EH (cell line): ENCODE results near the gene MAML1.
"Not testable (repeated sequence)": the region's sequence is repeated elsewhere in the genome, so short reads cannot be mapped to it uniquely, and the experiment has no call there.

ENCODE experiments used
- DNase-seq: peaks from one replicate; pipeline ENCODE4 v3.0.0-alpha.2; 2015; ENCODE audit warnings: low read depth

MAML1 gene

GRCh38 chr5:179732412-179732917, at the start of gene MAML1:
TSS of gene MAML1 (plus strand) at chr5:179732822. CDS start at chr5:179733113, 291 bp downstream.
- DNase-seq = peak; percentile 100

DNA sequence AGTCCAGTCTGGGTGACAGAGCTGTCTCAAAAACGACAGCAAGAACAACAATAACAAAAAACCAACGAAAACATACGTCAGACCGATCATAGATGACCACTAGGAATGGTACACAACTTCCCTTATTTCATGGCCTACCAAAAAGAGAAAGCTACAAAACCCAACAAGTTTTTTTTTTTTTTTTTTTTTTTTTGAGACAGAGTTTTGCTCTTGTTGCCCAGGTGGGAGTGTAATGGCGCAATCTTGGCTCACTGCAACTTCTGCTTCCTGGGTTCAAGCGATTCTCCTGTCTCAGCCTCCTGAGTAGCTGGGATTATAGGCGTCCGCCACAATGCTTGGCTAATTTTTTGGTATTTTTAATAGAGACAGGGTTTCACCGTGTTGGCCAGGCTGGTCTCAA, 43.4 kb upstream of the MAML1 start:
- DNase-seq = not testable (repeated sequence)

DNA sequence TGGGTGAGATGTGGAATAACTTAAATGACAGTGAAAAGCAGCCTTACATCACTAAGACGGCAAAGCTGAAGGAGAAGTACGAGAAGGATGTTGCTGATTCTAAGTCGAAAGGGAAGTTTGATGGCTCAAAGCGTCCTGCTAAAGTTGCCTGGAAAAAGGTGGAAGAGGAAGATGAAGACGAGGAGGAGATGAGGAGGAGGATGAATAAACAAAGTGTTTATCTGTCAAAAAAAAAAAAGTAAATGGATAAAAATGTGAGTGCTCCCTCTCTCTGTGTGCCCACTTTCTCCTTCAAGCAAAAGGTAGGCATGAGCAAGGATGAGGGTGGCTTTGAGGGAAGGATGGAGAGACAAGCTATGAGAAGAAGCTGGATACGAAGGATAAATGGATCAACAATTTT, 38.1 kb upstream of the MAML1 start:
- no peak for DNase-seq

GRCh38 chr5:179696603-179697002, 36.0 kb upstream of the MAML1 start:
- no peak for DNase-seq

DNA sequence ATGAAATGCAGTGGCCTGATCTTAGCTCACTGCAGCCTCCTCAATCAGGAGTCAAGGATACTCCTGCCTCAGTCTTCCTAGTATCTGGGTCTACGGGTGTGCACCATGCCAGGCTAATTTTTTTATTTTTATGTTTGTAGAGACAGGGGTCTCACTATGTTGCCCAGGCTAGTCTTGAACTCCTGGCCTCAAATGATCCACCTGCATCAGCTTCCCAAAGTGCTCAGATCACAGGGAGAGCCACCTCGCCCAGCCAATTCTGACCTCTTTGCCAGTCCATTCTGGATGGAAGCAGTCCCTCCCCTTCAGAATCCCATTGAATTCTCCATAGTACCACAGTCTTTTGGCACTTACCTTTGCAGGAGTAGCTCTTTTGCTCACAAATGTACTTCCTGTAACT, 35.5 kb upstream of the MAML1 start:
- no peak for DNase-seq

DNA sequence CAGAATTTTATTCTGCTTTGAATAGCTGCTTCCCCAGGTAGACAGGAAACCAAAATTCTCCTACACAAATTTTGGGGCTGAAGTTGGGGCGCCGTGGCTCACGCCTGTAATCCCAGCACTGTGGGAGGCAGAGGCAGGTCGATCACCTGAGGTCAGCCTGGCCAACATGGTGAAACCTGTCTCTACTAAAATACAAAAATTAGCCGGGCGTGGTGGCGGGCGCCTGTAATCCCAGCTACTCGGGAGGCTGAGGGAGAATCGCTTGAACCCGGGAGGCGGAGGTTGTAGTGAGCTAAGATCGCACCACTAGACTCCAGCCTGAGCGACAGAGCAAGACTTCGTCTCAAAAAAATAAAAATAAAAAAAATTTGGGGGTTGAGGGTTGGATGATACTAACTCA, 35.1 kb upstream of the MAML1 start:
- not testable (repeated sequence) for DNase-seq

- DNase-seq = peak; percentile 100
Measured at GRCh38 chr5:179697993-179698934, 34.4 kb upstream of the MAML1 start.

GRCh38 chr5:179698935-179699615, 33.5 kb upstream of the MAML1 start, which contains the start of gene CANX:
TSS of gene CANX (plus strand) at chr5:179698967. CDS start at chr5:179705682, 6,715 bp downstream.
- no peak for DNase-seq

GRCh38 chr5:179699616-179700237, 32.9 kb upstream of the MAML1 start:
- DNase-seq = peak; percentile 39

GRCh38 chr5:179700401-179700918, 32.2 kb upstream of the MAML1 start:
- DNase-seq = peak; percentile 6

- DNase-seq = peak; percentile 16
Measured at GRCh38 chr5:179716286-179716685, 16.3 kb upstream of the MAML1 start.

DNA sequence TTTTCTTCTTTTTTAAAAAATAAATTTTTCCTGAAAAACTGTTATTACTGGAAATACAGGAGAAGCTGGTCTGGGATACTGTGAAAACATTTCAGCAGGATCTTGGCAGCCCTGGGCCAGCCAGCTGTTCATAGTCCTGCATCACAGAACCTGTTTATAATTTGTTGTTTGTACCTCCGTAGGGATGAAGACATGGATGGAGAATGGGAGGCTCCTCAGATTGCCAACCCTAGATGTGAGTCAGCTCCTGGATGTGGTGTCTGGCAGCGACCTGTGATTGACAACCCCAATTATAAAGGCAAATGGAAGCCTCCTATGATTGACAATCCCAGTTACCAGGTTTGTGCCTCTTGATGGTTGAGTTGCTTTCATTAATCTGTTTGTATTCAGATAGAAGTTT, 12.4 kb upstream of the MAML1 start:
- no peak for DNase-seq

DNA sequence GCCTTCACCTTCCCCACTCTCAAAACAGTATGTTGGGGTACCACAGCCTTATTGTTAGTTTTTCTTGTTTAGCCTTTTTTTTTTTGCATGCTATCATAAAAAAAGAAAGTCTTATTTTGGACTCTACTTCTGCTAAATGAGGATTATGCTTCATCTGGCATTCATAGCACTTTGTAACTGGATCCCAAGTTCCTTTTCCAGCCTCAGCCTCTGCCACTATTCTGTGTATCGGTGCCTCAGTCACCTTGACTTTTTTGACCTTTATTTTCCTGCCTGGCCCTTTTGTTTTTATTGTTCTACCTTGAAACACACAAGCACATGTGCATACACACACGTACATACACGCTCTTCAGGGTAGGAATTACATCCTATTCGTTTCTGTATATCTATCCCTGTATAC, 8.5 kb upstream of the MAML1 start:
- no peak for DNase-seq

GRCh38 chr5:179727106-179727505, 5.5 kb upstream of the MAML1 start:
- DNase-seq = no peak

DNA sequence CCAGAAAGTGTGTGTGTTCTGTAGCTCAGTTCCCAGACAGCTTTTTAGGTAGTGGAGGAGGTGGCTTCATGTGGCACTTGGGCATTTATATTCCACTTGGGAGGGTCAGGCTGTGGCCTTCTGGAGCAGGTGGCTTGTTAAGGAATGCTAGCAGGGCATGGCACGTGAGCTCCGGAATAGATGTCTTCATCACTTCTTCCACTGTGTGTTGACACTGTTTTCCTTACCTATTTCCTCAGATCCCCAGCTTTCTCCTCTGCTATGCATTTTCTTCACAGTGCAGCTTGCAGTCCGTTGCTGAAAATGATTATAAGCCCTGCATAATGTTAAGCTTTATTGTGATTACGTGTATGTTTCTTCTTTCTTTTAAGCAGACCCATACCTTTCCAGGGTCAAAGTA, 3.3 kb upstream of the MAML1 start:
- DNase-seq = no peak

DNA sequence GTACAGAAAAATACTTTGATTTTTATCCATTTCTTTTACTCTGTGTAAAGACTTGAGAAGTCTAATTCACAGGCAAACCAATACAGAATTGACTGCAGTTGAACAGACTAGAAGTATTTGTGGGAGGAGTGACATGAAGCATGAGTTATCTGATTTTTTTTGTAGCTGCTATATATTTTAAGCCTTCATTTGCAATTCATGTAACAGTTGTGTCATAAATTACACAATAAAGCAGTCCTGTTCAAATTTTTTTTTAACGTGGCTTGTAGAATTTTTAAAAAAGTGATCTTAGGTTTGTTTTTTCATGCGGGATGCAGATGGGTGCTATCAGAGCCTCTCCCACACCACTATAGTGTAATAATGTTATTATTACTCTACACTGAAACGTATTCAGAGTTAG, 2.9 kb upstream of the MAML1 start:
- no peak for DNase-seq

DNA sequence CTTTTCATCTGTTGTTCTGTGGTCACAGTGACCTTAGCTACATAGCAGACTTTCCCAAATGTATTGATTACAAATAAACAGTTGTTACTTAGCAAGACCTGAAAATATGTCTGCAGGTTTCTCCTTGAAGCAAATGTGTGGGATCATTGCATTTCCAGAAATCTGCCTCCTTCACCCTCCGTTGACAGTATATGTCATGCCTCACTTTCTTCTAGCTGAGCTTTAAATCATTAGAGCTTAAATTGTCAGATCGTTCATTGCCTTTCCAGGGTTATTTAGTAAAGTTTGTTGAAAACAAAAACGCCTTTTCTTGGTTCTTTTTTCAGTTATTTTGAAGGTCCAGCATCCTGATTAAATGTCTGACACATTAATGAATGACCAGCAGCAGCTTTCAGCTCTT, 2.3 kb upstream of the MAML1 start:
- no peak for DNase-seq

- DNase-seq = peak; percentile 9
Measured at GRCh38 chr5:179730852-179731251, 1.8 kb upstream of the MAML1 start.

GRCh38 chr5:179731791-179732411, 721 bp upstream of the MAML1 start:
- DNase-seq = peak; percentile 81

GRCh38 chr5:179732918-179733771, 523 bp downstream of the MAML1 start:
- peak; percentile 48 for DNase-seq

DNA sequence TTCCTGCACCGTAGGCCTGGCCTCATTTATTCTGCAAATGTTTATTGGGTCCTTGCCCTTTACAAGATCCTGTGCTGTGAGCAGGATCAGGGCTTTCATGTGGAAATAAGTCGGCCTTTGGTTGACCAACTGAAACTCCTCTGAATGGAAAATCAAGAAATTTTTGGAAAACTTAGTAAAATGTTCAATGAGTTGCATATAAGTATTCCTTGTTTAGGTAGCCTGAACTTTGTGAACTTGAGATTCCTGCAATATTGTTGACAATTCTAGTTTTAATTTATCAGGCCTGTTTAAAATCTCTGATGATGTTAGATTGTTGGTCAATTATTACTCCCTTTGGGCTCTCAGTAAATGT, 1.1 kb downstream of the MAML1 start:
- DNase-seq = no peak
